ENCODE measurements around the gene UNC119. TPM values are rescaled to one million over a fixed set of nuclear protein-coding genes. Genes with fewer than 3 reads are reported as not detected.

Gene UNC119
- total and polyA plus RNA-seq, 2 experiments from 2014 or later: 39.0 to 78.4 TPM

GRCh38 chr17:28519236-28519635 is 33.2 kb downstream of the UNC119 start:
- Histone ChIP-seq H3K4me2 (no peak overlapping the region), H3K4me1 (ENCODE audit: insufficient read depth) (no peaks in the 10 kb centered on the region), H3F3A (replicated peaks; ENCODE audit: low read depth) (no peaks in the 10 kb centered on the region), H3K36me3 (ENCODE audit: insufficient read depth) (no peaks in the 10 kb centered on the region), H3K27ac (ENCODE audit: low read depth) (no peak overlapping the region), H3K27me3 (ENCODE audit: insufficient read depth) (no peaks in the 10 kb centered on the region), H3K9me2 (ENCODE audit: insufficient read depth) (no peaks in the 10 kb centered on the region), H3K4me3 (no peak overlapping the region), H2AFZ (no peak overlapping the region), H3K79me2 (replicated peaks; ENCODE audit: insufficient read depth) (no peaks in the 10 kb centered on the region), H4K20me1 (replicated peaks; ENCODE audit: insufficient read depth) (no peaks in the 10 kb centered on the region)
- Mint-ChIP-seq H3K9me3 (peaks cover 9% of the 10 kb centered on the region), H3K4me1 (peaks cover 3% of the 10 kb centered on the region; the same call in 2 of the 3 replicates), H3K4me3 (no peak overlapping the region), H3K27me3 (ENCODE audit: insufficient read depth, low read depth, poor library complexity) (peaks cover 16% of the 10 kb centered on the region), H3K36me3 (ENCODE audit: low read depth) (no peaks in the 10 kb centered on the region; the same call in 2 of the 3 replicates), H3K27ac (no peak overlapping the region)
- TF ChIP-seq ZNF331 (CRISPR knock-in tag; IDR thresholded peaks at IDR 0.05; ENCODE audit: low read depth) (no peak), ZNF114 (CRISPR knock-in tag; IDR thresholded peaks at IDR 0.05) (no peak), EZH2 (IDR thresholded peaks at IDR 0.05; ENCODE audit: low read depth, unreplicated experiment) (no peak), NANOG (IDR thresholded peaks at IDR 0.05; ENCODE audit: borderline replicate concordance) (no peak), EZH2phosphoT487 (IDR thresholded peaks at IDR 0.05; ENCODE audit: unreplicated experiment) (no peak), STAT1 (IDR thresholded peaks at IDR 0.05; ENCODE audit: unreplicated experiment) (no peak), JUNB (IDR thresholded peaks at IDR 0.05; ENCODE audit: unreplicated experiment) (no peak)
- TF ChIP-seq, protein P1, sequence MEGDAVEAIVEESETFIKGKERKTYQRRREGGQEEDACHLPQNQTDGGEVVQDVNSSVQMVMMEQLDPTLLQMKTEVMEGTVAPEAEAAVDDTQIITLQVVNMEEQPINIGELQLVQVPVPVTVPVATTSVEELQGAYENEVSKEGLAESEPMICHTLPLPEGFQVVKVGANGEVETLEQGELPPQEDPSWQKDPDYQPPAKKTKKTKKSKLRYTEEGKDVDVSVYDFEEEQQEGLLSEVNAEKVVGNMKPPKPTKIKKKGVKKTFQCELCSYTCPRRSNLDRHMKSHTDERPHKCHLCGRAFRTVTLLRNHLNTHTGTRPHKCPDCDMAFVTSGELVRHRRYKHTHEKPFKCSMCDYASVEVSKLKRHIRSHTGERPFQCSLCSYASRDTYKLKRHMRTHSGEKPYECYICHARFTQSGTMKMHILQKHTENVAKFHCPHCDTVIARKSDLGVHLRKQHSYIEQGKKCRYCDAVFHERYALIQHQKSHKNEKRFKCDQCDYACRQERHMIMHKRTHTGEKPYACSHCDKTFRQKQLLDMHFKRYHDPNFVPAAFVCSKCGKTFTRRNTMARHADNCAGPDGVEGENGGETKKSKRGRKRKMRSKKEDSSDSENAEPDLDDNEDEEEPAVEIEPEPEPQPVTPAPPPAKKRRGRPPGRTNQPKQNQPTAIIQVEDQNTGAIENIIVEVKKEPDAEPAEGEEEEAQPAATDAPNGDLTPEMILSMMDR (conservative IDR thresholded peaks at IDR 0.05; ENCODE audit: low read depth in 2 of 2): no peak
- DNase-seq (ENCODE audit: low spot score): no peak
- no peak for ATAC-seq

GRCh38 chr17:28518578-28518977 is 33.8 kb downstream of the UNC119 start:
- H3K36me3 Mint-ChIP-seq (ENCODE audit: low read depth): no peaks in the 10 kb centered on the region; the same call in 2 of the 3 replicates
- no peak overlapping the region for H3K4me3 Mint-ChIP-seq
- Histone ChIP-seq H2AFZ (no peak overlapping the region), H3K79me2 (replicated peaks; ENCODE audit: insufficient read depth) (no peaks in the 10 kb centered on the region), H3K27me3 (ENCODE audit: insufficient read depth) (no peaks in the 10 kb centered on the region), H3K4me3 (no peak overlapping the region), H3F3A (replicated peaks; ENCODE audit: low read depth) (no peaks in the 10 kb centered on the region), H4K20me1 (replicated peaks; ENCODE audit: insufficient read depth) (no peaks in the 10 kb centered on the region), H3K27ac (ENCODE audit: low read depth) (no peak overlapping the region), H3K4me1 (ENCODE audit: insufficient read depth) (no peaks in the 10 kb centered on the region), H3K9me2 (ENCODE audit: insufficient read depth) (no peaks in the 10 kb centered on the region), H3K4me2 (no peak overlapping the region), H3K36me3 (ENCODE audit: insufficient read depth) (no peaks in the 10 kb centered on the region)
- DNase-seq (ENCODE audit: low spot score): no peak
- no peak for ATAC-seq
- H3K27ac Mint-ChIP-seq: no peak overlapping the region
- peaks cover 3% of the 10 kb centered on the region; the same call in 2 of the 3 replicates for H3K4me1 Mint-ChIP-seq
- H3K9me3 Mint-ChIP-seq: peaks cover 9% of the 10 kb centered on the region
- H3K27me3 Mint-ChIP-seq (ENCODE audit: insufficient read depth, low read depth, poor library complexity): peaks cover 16% of the 10 kb centered on the region
- TF ChIP-seq ZNF331 (CRISPR knock-in tag; IDR thresholded peaks at IDR 0.05; ENCODE audit: low read depth): no peak
- no peak for TF ChIP-seq REST (IDR thresholded peaks at IDR 0.05; ENCODE audit: unreplicated experiment)
- TF ChIP-seq, protein P2, sequence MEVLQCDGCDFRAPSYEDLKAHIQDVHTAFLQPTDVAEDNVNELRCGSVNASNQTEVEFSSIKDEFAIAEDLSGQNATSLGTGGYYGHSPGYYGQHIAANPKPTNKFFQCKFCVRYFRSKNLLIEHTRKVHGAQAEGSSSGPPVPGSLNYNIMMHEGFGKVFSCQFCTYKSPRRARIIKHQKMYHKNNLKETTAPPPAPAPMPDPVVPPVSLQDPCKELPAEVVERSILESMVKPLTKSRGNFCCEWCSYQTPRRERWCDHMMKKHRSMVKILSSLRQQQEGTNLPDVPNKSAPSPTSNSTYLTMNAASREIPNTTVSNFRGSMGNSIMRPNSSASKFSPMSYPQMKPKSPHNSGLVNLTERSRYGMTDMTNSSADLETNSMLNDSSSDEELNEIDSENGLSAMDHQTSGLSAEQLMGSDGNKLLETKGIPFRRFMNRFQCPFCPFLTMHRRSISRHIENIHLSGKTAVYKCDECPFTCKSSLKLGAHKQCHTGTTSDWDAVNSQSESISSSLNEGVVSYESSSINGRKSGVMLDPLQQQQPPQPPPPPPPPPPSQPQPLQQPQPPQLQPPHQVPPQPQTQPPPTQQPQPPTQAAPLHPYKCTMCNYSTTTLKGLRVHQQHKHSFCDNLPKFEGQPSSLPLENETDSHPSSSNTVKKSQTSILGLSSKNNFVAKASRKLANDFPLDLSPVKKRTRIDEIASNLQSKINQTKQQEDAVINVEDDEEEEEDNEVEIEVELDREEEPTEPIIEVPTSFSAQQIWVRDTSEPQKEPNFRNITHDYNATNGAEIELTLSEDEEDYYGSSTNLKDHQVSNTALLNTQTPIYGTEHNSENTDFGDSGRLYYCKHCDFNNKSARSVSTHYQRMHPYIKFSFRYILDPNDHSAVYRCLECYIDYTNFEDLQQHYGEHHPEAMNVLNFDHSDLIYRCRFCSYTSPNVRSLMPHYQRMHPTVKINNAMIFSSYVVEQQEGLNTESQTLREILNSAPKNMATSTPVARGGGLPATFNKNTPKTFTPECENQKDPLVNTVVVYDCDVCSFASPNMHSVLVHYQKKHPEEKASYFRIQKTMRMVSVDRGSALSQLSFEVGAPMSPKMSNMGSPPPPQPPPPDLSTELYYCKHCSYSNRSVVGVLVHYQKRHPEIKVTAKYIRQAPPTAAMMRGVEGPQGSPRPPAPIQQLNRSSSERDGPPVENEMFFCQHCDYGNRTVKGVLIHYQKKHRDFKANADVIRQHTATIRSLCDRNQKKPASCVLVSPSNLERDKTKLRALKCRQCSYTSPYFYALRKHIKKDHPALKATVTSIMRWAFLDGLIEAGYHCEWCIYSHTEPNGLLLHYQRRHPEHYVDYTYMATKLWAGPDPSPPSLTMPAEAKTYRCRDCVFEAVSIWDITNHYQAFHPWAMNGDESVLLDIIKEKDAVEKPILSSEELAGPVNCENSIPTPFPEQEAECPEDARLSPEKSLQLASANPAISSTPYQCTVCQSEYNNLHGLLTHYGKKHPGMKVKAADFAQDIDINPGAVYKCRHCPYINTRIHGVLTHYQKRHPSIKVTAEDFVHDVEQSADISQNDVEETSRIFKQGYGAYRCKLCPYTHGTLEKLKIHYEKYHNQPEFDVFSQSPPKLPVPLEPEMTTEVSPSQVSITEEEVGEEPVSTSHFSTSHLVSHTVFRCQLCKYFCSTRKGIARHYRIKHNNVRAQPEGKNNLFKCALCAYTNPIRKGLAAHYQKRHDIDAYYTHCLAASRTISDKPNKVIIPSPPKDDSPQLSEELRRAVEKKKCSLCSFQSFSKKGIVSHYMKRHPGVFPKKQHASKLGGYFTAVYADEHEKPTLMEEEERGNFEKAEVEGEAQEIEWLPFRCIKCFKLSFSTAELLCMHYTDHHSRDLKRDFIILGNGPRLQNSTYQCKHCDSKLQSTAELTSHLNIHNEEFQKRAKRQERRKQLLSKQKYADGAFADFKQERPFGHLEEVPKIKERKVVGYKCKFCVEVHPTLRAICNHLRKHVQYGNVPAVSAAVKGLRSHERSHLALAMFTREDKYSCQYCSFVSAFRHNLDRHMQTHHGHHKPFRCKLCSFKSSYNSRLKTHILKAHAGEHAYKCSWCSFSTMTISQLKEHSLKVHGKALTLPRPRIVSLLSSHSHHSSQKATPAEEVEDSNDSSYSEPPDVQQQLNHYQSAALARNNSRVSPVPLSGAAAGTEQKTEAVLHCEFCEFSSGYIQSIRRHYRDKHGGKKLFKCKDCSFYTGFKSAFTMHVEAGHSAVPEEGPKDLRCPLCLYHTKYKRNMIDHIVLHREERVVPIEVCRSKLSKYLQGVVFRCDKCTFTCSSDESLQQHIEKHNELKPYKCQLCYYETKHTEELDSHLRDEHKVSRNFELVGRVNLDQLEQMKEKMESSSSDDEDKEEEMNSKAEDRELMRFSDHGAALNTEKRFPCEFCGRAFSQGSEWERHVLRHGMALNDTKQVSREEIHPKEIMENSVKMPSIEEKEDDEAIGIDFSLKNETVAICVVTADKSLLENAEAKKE (CRISPR knock-in tag; IDR thresholded peaks at IDR 0.05): no peak

Data from GM23338 (cell line).